OCI-LY1 (cell line): ENCODE data around the gene VWCE.

Source experiments
- H2AFZ ChIP-seq: fragments of 200-600 bp; sonication (generic), shearing (Covaris generic); 2 replicates; pipeline ENCODE4 v1.6.0; 2014; ENCODE audit warnings: antibody characterized with exemption, mild to moderate bottlenecking, low read length
- H3F3A ChIP-seq: fragments of 200-600 bp; sonication (generic), shearing (Covaris generic); 2 replicates; pipeline ENCODE4 v1.6.0; 2014; ENCODE audit warnings: mild to moderate bottlenecking, antibody characterized with exemption, low read length, moderate library complexity; ENCODE audit not compliant: insufficient read depth
- H3K27ac ChIP-seq: fragments of 200-600 bp; sonication (generic); 2 replicates; pipeline ENCODE4 v1.5.1; 2014; ENCODE audit warnings: low read length, mixed run types, mild to moderate bottlenecking, low read depth; ENCODE audit not compliant: poor library complexity, severe bottlenecking
- H3K27me3 ChIP-seq: fragments of 200-600 bp; sonication (generic); 2 replicates; pipeline ENCODE4 v1.6.0; 2014; ENCODE audit warnings: antibody characterized with exemption, mild to moderate bottlenecking, low read length, moderate library complexity; ENCODE audit not compliant: insufficient read depth
- H3K36me3 ChIP-seq: fragments of 200-600 bp; sonication (generic); 2 replicates; pipeline ENCODE4 v1.6.1; 2014; ENCODE audit warnings: mild to moderate bottlenecking, antibody characterized with exemption, low read length, moderate library complexity, mixed read lengths; ENCODE audit not compliant: insufficient read depth
- H3K4me1 ChIP-seq: fragments of 200-600 bp; sonication (generic); 2 replicates; pipeline ENCODE4 v1.5.1; 2014; ENCODE audit warnings: mild to moderate bottlenecking, low read length, moderate library complexity; ENCODE audit not compliant: insufficient read depth, severe bottlenecking
- H3K4me2 ChIP-seq: fragments of 200-600 bp; sonication (generic), shearing (Covaris generic); 2 replicates; pipeline ENCODE4 v1.6.1; 2014; ENCODE audit warnings: low read length
- H3K4me3 ChIP-seq: fragments of 200-600 bp; sonication (generic); 2 replicates; pipeline ENCODE4 v1.5.1; 2014; ENCODE audit warnings: low read length, low read depth, mild to moderate bottlenecking, mixed read lengths; ENCODE audit not compliant: poor library complexity, severe bottlenecking
- H3K79me2 ChIP-seq: fragments of 200-600 bp; shearing (Covaris generic); 2 replicates; pipeline ENCODE4 v1.6.1; 2016; ENCODE audit warnings: mixed run types, low read length, mixed read lengths; ENCODE audit not compliant: insufficient read depth
- H3K9ac ChIP-seq: fragments of 200-600 bp; sonication (generic), shearing (Covaris generic); 2 replicates; pipeline ENCODE4 v1.6.1; 2014; ENCODE audit warnings: mild to moderate bottlenecking, low read length, mixed read lengths
- H3K9me2 ChIP-seq: fragments of 200-600 bp; sonication (generic), shearing (Covaris generic); 2 replicates; pipeline ENCODE4 v1.6.1; 2014; ENCODE audit warnings: low read depth, mild to moderate bottlenecking, low read length, mixed read lengths
- H3K9me3 ChIP-seq: fragments of 200-600 bp; shearing (Covaris generic); 2 replicates; pipeline ENCODE4 v1.6.1; 2014; ENCODE audit warnings: low read length, mixed read lengths
- H4K20me1 ChIP-seq: fragments of 200-600 bp; sonication (generic), shearing (Covaris generic); 2 replicates; pipeline ENCODE4 v1.6.0; 2016; ENCODE audit warnings: mild to moderate bottlenecking, low read length; ENCODE audit not compliant: insufficient read depth
- CTCF ChIP-seq: fragments of 200-600 bp; sonication (generic), shearing (Covaris generic); IDR thresholded peaks from 2 replicates; pipeline ENCODE4 v1.5.1; 2017; ENCODE audit warnings: mild to moderate bottlenecking, antibody characterized with exemption, low read length, moderate library complexity, mixed read lengths
- EZH2 ChIP-seq: fragments of 200-600 bp; sonication (generic), shearing (Covaris generic); IDR thresholded peaks from 2 replicates; pipeline ENCODE4 v1.8.0; 2017; ENCODE audit warnings: borderline replicate concordance, mixed run types, mild to moderate bottlenecking, antibody characterized with exemption, low read length, moderate library complexity, mixed read lengths

The VWCE gene

GRCh38 chr11:61298663-61299244 lies 3.6 kb upstream of the VWCE start:
- no peaks in the 10 kb centered on the region for H3K9me2 ChIP-seq
- no peak overlapping the region for H3K27ac ChIP-seq
- no peak overlapping the region for H3K9ac ChIP-seq
- H2AFZ ChIP-seq, result no peak overlapping the region
- H3K27me3 ChIP-seq, result no peaks in the 10 kb centered on the region
- H3K9me3 ChIP-seq, result no peaks in the 10 kb centered on the region
- H3K36me3 ChIP-seq, result peaks cover 66% of the 10 kb centered on the region
- no peaks in the 10 kb centered on the region for H4K20me1 ChIP-seq
- TF ChIP-seq EZH2 (no peak), CTCF (no peak)
- H3K79me2 ChIP-seq, result no peaks in the 10 kb centered on the region
- H3K4me3 ChIP-seq, result no peak overlapping the region
- no peak overlapping the region for H3K4me2 ChIP-seq
- H3K4me1 ChIP-seq, result peaks cover 12% of the 10 kb centered on the region
- no peaks in the 10 kb centered on the region for H3F3A ChIP-seq

GRCh38 chr11:61297746-61298145 lies 2.6 kb upstream of the VWCE start:
- no peak overlapping the region for H2AFZ ChIP-seq
- H3K9me3 ChIP-seq, result no peaks in the 10 kb centered on the region
- no peaks in the 10 kb centered on the region for H3K79me2 ChIP-seq
- H3K4me3 ChIP-seq, result no peak overlapping the region
- H3F3A ChIP-seq, result no peaks in the 10 kb centered on the region
- no peaks in the 10 kb centered on the region for H3K27me3 ChIP-seq
- H3K9ac ChIP-seq, result no peak overlapping the region
- H3K4me2 ChIP-seq, result no peak overlapping the region
- no peaks in the 10 kb centered on the region for H4K20me1 ChIP-seq
- TF ChIP-seq EZH2, result no peak
- no peak for TF ChIP-seq CTCF
- peaks cover 16% of the 10 kb centered on the region for H3K4me1 ChIP-seq
- peaks cover 56% of the 10 kb centered on the region for H3K36me3 ChIP-seq
- no peak overlapping the region for H3K27ac ChIP-seq
- H3K9me2 ChIP-seq, result no peaks in the 10 kb centered on the region

GRCh38 chr11:61297341-61297740 lies 2.2 kb upstream of the VWCE start:
- H3K27me3 ChIP-seq, result no peaks in the 10 kb centered on the region
- no peaks in the 10 kb centered on the region for H3K9me2 ChIP-seq
- no peak overlapping the region for H3K4me2 ChIP-seq
- H3K4me1 ChIP-seq, result peaks cover 16% of the 10 kb centered on the region
- no peak overlapping the region for H3K27ac ChIP-seq
- H3K36me3 ChIP-seq, result peaks cover 52% of the 10 kb centered on the region
- no peak overlapping the region for H2AFZ ChIP-seq
- no peaks in the 10 kb centered on the region for H3F3A ChIP-seq
- TF ChIP-seq CTCF (no peak), EZH2 (no peak)
- H4K20me1 ChIP-seq, result no peaks in the 10 kb centered on the region
- no peak overlapping the region for H3K9ac ChIP-seq
- no peaks in the 10 kb centered on the region for H3K9me3 ChIP-seq
- no peaks in the 10 kb centered on the region for H3K79me2 ChIP-seq
- H3K4me3 ChIP-seq, result no peak overlapping the region
